Left lung (tissue), 10 donors: ENCODE results near the gene ZNF277. TPM values are rescaled to one million over a fixed set of nuclear protein-coding genes. Genes with fewer than 3 reads are reported as not detected.
A peak's percentile ranks its signal among the peaks of the same experiment; 100 is the strongest.

Experiments
- ATAC-seq: fragments of 200-7000 bp; cut with Tn5 transposase; one replicate; pipeline ENCODE4 v1.9.1; 2020; ENCODE audit warnings: moderate library complexity
- DNase-seq, 4 donors: peaks; one replicate each; pipeline ENCODE4 v3.0.0-alpha.2; 2013 to 2020
- H3K27ac ChIP-seq, 2 donors: fragments of 200-600 bp; sonication (generic) in 1 of 2; one replicate each; pipeline versions ENCODE4 v1.5.0 to v1.8.0; 2020 to 2021
- H3K27me3 ChIP-seq, 2 donors: fragments of 200-600 bp; sonication (generic) in 1 of 2; one replicate each; pipeline versions ENCODE4 v1.5.0 to v1.8.0; 2020 to 2021
- H3K36me3 ChIP-seq, 2 donors: fragments of 200-600 bp; sonication (generic) in 1 of 2; one replicate each; pipeline versions ENCODE4 v1.5.0 to v1.8.0; 2020 to 2021
- H3K4me1 ChIP-seq, 2 donors: fragments of 200-600 bp; one replicate each; pipeline ENCODE4 v1.8.0; 2021
- H3K4me3 ChIP-seq, 2 donors: fragments of 200-600 bp; sonication (generic) in 1 of 2; one replicate each; pipeline versions ENCODE4 v1.5.0 to v1.8.0; 2020 to 2021; ENCODE audit warnings: mild to moderate bottlenecking in 1 of 2
- H3K9me3 ChIP-seq, 2 donors: fragments of 200-600 bp; sonication (generic) in 1 of 2; one replicate each; pipeline versions ENCODE4 v1.5.0 to v1.8.0; 2020 to 2021
- intact Hi-C, 2 donors: fragments of 100-400 bp; cut with DNase I; formaldehyde crosslinking; loops; one replicate each; pipeline versions ENCODE4 v1.11.2 to v1.14.2; 2022
- polyA plus RNA-seq, 6 donors: library from polyadenylated mRNA; unstranded; fragments of 120-200 nt; gene quantifications; one replicate each; pipeline ENCODE4 v1.2.1, GENCODE V29; 2013; ENCODE audit not compliant: insufficient read length in 6 of 6
- total RNA-seq, 2 donors: library from RNA; stranded (reverse); fragmentation: NEBNext Ultra II Directional; extraction: Animal tissue kit (Norgen Biotek cat#: 25700); gene quantifications; one replicate each; pipeline ENCODE4 v1.2.1, GENCODE V29; 2021
- TF ChIP-seq, protein P1 (sequence below), 2 donors: fragments of 200-600 bp; sonication (generic) in 1 of 2; IDR thresholded peaks; one replicate each; pipeline versions ENCODE4 v1.5.0 to v1.8.0; 2021; ENCODE audit warnings: antibody characterized with exemption in 2 of 2
- donor health status: DM: no; HTN: yes; CAD: no.
- donor health status: DM: no; HTN: no; CAD: no.

ZNF277 gene
- total and polyA plus RNA-seq, 8 donors: 19.8 to 41.0 (median 34.5) TPM

DNA sequence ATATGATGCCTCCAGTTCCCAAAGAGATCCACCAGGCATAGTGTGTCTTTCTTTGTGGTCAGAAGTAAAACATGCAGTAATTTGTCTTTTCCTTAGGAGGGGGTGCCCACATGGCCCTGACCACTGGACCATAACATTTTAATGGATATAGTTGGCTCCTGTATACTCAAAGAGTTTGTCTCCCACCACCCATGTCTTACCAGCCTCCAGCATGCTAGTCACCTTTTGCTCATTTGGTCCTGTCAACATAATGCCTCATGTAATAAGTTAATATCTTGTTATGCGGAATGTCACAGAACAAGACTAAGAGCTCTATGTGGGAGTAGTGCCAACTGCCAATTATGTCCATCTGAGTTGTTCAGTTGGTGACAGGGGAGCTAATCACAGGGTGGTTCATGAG, 160.4 kb downstream of the ZNF277 start:
- Histone ChIP-seq H3K4me1 (peaks cover 0 to 2% of the 10 kb centered on the region in 2 donors), H3K27me3 (no peaks in the 10 kb centered on the region), H3K27ac (no peak overlapping the region), H3K36me3 (no peaks in the 10 kb centered on the region), H3K4me3 (no peak overlapping the region), H3K9me3 (no peaks in the 10 kb centered on the region)
- intact Hi-C loops: no loop called here
- DNase-seq (no peak), ATAC-seq (no peak)
- TF ChIP-seq, protein P1, sequence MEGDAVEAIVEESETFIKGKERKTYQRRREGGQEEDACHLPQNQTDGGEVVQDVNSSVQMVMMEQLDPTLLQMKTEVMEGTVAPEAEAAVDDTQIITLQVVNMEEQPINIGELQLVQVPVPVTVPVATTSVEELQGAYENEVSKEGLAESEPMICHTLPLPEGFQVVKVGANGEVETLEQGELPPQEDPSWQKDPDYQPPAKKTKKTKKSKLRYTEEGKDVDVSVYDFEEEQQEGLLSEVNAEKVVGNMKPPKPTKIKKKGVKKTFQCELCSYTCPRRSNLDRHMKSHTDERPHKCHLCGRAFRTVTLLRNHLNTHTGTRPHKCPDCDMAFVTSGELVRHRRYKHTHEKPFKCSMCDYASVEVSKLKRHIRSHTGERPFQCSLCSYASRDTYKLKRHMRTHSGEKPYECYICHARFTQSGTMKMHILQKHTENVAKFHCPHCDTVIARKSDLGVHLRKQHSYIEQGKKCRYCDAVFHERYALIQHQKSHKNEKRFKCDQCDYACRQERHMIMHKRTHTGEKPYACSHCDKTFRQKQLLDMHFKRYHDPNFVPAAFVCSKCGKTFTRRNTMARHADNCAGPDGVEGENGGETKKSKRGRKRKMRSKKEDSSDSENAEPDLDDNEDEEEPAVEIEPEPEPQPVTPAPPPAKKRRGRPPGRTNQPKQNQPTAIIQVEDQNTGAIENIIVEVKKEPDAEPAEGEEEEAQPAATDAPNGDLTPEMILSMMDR (IDR thresholded peaks at IDR 0.05): no peak

DNA sequence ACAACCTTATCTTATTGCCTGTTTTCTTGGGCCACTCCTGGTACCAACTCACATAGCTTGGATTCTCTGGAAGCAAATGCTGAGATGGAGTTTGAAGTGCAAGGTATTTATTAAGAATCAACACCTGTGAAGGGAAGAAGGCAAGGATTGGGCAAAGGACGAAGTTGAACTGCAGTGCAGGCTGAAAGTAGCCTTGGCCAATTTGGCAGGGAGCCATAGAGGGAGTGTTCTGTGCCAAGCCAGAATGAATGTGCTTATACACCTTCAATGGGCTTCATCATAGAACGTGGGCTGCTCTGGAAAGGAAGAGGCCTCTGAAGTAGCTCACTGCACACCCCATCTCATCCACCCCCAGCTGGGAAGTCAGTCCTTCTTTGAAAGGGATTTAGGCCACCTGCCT, 163.9 kb downstream of the ZNF277 start:
- no peaks in the 10 kb centered on the region for H3K27me3 ChIP-seq
- no peaks in the 10 kb centered on the region for H3K9me3 ChIP-seq
- H3K27ac ChIP-seq: no peak overlapping the region
- DNase-seq: no peak
- intact Hi-C loops: no loop called here
- TF ChIP-seq, protein P1 (IDR thresholded peaks at IDR 0.05): no peak
- no peaks in the 10 kb centered on the region for H3K4me1 ChIP-seq
- no peaks in the 10 kb centered on the region for H3K36me3 ChIP-seq
- no peak overlapping the region for H3K4me3 ChIP-seq
- ATAC-seq: peak; percentile 53

- H3K4me1 ChIP-seq: no peaks in the 10 kb centered on the region
- intact Hi-C loops: no loop called here
- no peaks in the 10 kb centered on the region for H3K9me3 ChIP-seq
- H3K4me3 ChIP-seq: no peak overlapping the region
- no peak overlapping the region for H3K27ac ChIP-seq
- ATAC-seq (no peak), DNase-seq (peak in 1 of 4 donors; percentile 23)
- H3K27me3 ChIP-seq: no peaks in the 10 kb centered on the region
- TF ChIP-seq, protein P1 (IDR thresholded peaks at IDR 0.05): no peak
- H3K36me3 ChIP-seq: no peaks in the 10 kb centered on the region
These were observed 165.2 kb downstream of the ZNF277 start for GRCh38 chr7:112371701-112372100.

DNA sequence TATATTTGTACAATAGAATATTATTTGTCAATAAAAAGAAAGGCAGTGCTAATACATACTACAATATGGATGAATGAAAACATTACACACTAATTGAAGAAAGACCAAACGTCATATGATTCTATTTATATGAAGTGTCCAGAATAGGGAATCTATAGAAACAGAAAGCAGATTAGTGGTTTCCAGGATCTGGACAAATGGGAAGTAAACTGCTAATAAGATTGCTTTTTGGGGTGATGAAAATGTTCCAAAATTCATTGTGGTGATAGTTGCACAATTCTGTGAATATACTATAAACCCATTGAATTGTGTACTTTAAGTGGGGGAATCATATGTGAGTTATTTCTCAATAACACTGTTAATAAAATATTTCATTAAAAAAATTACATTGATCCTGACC, 165.6 kb downstream of the ZNF277 start:
- Histone ChIP-seq H3K27me3 (no peaks in the 10 kb centered on the region), H3K27ac (no peak overlapping the region), H3K4me1 (no peaks in the 10 kb centered on the region), H3K36me3 (no peaks in the 10 kb centered on the region), H3K9me3 (no peaks in the 10 kb centered on the region), H3K4me3 (no peak overlapping the region)
- no peak for ATAC-seq
- TF ChIP-seq, protein P1 (IDR thresholded peaks at IDR 0.05): no peak
- intact Hi-C loops: no loop called here
- DNase-seq: peak in 1 of 4 donors; percentile 17

- TF ChIP-seq, protein P1 (IDR thresholded peaks at IDR 0.05): no peak
- Histone ChIP-seq H3K36me3 (no peaks in the 10 kb centered on the region), H3K27ac (no peak overlapping the region), H3K4me1 (no peaks in the 10 kb centered on the region), H3K4me3 (no peak overlapping the region), H3K27me3 (no peaks in the 10 kb centered on the region), H3K9me3 (no peaks in the 10 kb centered on the region)
- ATAC-seq: no peak
- peak in 2 of 4 donors; percentile 30 to 46 for DNase-seq
- intact Hi-C loops: no loop called here
These were observed 171.1 kb downstream of the ZNF277 start for GRCh38 chr7:112377593-112377992.
